HG03066 (cell line): ENCODE data around the gene NECAB3.
"Not testable (repeated sequence)": the region's sequence is repeated elsewhere in the genome, so short reads cannot be mapped to it uniquely, and the experiment has no call there.

ENCODE experiments used
- ATAC-seq: cut with Tn5 transposase; IDR thresholded peaks from one replicate; pipeline ENCODE4 v1.9.1; 2021; ENCODE audit warnings: low read depth; ENCODE audit not compliant: unreplicated experiment

Gene NECAB3

DNA sequence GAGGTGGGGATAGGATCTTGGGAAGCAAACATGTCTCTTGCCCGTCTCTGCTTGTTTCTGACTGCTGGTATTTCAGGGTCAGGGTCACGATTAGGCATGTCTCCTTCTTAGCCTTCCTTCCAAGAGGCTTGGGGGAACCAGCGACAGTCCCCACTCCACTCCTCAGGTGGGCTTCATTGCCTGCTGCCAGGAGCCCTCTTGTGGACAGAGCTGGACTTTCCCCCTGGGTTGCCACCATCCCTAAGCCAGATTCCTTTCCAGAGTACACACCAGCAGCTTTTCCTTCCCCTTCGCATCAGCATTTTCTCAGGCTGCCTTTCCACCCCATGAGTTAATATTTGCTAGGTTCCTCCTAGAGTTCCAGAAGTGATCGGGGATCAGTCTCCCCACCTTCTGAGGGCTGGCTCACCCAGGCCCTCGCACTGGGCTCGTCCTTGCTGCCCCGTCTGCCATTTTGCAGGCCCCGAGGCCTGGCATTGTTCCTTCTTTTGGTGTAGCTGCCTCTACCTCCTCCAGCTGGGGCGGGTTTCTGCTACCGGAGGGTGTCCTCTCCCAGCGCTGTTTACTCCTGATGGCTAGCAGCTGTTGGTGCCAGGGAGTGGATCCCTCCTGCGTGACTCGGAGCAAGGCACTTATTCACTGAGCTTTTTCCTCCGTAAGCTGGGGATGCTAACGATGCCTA, 20.9 kb downstream of the NECAB3 start:
- no peak for ATAC-seq

DNA sequence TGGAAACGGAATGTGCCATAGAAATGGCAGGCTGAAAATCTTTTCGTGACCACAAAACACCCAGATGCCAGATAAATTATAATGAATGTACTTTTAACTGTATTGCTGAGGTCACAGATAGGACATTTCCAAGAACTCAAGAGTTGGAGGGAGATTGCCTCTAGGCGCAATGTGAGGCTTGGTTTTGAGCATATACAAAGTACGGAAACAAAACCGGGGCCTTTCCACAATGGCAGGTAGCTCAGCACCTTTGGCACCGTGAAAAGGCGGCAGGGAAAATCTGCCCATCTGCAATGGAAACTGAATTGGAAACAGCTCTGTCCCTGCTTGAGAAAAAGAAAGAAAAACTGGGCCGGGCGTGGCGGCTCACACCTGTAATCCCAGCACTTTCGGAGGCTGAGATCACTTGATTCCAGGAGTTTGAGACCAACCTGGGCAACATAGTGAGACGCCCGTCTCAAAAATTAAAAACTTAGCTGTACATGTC, 22.6 kb downstream of the NECAB3 start:
- no peak for ATAC-seq

DNA sequence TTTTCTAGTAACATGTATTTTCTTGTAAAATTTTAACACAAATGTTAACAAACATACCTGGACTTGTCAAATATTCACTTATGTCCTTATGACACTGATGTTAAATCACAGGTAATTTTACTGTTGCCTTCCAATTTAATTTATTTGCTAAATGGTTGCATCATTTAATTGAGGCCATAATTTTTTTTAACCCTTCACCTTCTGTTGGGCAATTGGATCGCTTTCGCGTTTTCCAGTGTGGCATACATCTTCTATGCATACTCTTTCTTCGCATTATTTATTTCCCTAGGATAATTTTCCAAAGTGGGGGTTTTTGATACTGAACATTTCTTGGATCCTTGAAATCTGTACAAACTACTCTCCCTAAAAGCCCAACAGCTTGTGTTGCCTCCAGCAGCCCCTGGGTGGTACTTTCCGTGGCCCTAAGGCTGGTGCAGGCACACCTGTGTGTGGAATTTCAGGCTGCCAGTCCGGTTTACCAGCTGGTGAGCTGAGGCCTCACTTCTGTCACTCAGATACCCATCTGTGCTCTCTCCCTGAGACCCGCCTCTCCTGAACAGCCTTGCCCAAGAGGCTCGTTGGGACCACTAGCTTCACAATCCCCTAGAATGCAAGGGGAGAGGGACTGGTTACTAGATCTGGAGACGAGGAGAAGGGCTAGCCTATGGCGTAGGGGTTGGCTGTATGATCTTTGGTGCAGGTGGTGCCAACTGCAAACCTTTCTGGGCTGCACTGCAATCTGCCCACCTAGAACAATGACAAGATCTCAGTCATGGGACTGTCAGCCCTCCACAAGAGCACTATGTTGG, 23.3 kb downstream of the NECAB3 start:
- ATAC-seq: no peak

DNA sequence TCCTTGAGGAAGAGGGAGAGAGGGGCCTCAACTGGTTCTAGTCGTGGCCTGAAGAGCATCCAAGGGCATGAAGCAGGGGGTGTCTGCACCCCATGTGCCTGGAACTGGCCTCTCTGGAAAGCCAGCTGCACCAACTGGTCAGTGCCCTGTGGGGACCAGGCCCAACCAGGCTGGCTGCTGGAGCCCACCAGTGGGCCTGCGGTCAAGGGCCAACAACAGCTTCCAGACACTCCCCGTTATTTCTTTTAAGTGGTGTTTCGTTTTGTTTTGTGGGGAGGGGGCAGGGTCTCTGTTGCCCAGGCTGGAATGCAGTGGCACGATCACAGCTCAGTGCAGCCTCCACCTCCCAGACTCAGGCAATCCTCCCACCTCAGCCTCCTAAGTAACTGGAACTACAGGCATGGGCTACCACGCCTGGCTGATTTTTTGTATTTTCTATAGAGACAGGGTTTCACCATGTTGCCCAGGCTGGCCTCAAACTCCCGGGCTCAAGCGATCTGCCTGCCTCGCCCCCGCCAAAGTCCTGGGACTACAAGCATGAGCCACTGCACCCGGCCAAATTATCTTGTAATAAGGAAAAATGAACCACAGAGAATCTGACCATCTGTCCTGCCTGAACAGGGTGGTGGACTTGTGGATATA, 24.0 kb downstream of the NECAB3 start:
- no peak for ATAC-seq

DNA sequence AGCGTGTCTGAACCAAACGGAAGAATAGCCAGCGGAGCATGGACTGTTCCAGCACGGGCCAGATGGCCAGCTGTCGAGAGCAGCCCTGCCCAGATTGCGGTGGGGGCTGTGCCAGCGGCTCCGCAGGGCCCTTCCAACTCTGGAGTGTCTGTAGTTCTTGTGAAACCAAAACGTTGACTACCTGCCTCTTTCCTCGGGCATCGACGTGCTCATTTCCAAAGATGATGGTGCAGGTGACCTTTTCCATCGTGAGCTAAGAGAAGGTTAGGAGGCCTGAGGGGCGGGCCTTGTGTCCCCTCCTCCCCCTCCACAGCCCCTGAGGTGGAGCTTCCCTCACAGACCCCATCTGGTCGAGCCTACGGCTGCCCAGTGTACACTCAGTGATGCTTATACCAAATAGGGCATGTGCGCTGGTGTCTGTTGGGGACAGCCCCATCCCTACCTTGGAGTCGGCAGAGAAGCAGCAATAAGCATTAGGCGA, 25.0 kb downstream of the NECAB3 start:
- no peak for ATAC-seq

DNA sequence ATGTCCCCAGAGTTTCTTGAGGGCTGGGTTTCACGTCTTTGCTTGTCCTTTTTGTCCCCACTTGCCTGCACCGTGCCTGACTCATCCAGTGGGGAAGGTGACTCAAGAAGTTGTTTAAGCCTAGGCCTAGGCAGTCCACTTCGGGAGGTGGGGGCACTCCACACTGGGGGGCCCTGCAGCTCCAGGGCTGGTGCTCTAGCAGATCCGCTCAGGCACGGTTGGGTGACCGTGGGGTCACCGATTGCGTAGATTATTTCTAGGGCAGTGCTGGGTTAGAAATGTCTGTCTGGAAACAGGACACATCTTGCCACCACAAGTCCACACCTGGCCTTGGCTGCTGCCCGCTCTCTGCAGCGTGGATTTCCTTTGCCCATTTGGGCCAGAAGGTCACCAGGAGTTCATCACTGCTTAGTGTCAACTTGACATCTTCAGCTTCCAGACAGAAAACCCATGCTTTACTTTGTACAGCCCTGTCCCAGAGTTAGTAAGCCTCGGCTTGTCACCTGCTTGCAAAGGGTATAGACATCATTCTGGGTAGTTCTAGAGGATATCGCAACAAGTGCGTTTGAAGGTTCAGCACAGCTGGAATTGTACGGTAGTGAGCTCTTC, 25.7 kb downstream of the NECAB3 start:
- no peak for ATAC-seq

DNA sequence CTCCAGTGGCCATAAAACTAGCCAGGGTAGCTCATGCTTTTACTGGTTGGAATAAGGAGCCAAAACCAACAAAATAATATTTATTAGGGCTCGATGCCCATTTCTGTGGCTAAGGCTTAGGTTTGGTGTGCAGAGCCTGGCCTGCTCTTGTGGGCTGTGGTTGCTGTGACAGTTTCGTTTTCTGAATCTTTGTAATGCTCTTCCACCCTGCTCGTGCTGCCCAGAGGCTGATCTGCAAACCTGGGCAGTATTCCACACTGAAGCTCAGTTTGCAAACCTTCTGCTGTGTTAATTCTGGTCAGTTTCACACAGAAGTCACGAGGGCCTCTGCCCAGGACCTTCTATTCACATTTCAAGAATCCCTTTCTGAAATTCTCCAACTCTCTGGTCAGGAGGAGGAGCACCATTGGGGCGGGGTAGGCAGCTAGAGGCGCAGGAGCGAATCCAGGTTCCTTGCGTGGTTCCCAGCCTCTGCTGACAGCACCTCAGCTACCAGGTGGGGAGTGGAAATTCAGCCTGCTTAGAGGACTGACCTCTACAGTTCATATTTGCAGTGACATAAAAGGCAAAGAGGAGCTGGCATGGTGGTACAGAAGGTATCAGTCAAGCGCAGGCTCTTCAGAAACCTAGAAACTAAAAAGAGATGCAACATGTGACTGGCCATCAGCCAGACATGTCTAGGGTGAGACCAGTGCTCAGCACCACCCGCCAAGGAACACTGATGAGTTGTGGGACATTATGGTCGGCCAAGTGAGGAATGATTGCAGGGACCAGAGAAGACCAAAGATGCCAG, 26.4 kb downstream of the NECAB3 start:
- no peak for ATAC-seq

DNA sequence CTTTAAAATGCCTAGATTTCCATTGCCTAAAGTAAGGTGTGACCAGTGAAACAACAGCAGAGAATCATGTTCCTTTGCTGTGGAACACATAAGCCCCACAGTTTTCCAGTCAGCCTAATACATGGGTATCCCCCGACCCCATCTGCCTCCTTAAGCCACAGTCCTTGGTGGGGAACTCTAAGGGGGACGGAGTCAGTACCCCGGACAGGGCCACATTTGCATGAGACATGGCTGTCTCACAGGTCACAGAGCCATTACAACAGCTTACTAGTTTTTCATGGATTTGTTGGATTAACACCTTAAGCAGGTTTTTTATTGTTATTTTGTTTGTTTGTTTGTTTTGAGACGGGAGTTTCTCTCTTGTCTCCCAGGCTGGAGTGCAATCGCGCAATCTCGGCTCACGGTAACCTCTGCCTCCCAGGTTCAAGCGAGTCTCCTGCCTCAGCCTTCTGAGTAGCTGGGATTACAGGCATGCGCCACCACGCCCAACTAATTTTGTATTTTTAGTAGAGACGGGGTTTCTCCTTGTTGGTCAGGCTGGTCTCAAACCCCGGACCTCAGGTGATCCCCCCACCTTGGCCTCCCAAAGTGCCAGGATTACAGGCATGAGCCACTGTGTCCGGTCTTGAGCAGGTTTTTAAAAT, 27.1 kb downstream of the NECAB3 start:
- ATAC-seq: not testable (repeated sequence)

DNA sequence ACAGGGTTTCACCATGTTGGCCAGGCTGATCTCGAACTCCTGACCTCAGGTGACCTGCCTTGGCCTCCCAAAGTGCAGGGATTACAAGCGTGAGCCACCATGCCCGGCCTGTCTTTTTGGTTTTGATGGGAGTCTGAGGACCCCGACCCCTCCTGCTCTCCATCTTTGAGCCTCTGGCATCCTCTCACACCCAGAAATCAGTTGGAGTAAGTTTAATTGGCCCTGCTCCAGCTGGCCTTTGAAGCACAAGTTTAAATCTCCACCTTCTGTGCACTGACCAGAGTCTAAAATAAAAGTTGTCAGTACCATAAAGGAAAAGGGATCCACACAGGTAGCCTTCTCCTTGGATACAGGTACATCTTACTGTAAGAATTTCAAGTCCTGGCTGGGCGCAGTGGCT, 28.0 kb downstream of the NECAB3 start:
- no peak for ATAC-seq

DNA sequence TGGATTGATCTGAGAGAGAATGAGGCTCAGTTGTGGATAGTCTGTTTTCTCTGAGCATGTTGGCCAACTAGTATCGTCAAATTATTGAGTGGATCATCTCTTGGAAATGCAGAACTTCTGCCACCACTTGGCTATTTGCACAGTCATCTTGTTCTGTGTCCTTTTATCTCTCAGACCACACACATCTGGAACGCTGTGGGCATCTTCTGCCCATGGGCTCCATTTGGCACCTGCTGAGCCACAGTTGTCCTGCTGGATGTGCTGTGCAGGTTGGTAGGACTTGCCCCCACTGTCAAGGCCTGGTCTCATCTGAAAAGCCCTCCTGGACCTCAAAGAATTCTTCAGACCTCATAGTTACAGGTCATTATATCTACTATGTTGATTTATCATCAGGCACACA, 28.8 kb downstream of the NECAB3 start:
- ATAC-seq: no peak

DNA sequence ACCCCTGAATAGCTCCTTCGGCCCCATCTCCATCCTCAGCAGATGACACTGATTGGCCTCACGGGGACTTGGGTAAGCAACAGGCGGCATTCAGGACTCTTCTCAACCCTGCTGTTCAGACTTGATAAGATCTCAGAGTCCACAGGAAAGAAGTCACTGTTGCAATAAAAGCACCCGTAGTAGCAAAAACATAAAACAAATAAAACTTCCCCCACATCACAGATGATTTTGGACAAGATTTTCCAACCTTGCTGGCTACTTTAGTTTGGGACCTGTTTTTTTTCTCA, 29.2 kb downstream of the NECAB3 start:
- ATAC-seq: no peak

DNA sequence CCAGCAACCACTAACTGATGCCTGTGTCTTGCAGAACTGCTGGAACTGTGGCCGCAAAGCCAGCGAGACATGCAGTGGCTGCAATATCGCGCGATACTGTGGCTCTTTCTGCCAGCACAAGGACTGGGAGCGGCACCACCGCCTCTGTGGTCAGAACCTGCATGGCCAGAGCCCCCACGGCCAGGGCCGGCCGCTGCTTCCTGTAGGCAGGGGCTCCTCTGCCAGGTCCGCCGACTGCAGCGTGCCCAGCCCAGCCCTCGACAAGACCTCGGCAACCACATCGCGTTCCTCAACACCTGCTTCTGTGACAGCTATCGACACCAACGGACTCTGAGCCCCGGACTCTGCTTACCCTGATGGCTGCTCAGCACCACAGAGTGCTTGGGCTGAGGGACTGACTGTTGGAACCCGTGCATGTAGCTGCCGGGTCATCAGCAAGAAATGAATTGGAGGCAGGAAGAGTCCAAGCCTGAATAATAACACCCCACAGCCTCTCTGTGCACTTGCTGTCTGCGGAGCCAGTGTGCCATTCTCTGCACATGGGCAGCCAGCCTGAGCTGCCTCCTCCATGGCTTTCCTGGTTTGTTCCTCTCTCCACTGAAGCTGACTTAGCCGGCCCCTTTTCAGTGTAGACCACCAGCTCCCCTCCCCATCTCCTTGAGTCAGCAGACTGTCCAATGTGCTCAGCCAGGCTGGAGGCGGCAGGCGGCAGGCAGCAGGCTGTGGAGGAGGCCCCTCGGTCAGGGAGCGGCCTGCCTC, 29.7 kb downstream of the NECAB3 start:
- no peak for ATAC-seq

DNA sequence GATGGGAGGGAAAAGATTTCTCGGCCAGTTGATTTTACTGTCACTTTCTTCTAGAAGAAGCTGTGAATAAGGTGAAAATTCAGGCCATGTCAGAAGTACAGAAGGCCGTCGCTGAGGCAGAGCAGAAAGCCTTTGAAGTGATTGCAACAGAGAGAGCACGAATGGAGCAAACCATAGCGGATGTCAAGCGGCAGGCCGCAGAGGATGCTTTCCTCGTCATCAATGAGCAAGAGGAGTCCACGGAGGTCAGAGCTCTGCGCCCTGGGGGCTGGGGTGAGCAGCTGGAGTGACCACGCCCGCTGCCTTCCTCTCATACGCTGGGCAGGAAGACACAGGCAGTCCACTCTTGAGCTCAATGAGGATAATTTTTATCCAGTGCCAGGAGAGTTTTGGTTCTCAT, 33.9 kb downstream of the NECAB3 start:
- no peak for ATAC-seq

DNA sequence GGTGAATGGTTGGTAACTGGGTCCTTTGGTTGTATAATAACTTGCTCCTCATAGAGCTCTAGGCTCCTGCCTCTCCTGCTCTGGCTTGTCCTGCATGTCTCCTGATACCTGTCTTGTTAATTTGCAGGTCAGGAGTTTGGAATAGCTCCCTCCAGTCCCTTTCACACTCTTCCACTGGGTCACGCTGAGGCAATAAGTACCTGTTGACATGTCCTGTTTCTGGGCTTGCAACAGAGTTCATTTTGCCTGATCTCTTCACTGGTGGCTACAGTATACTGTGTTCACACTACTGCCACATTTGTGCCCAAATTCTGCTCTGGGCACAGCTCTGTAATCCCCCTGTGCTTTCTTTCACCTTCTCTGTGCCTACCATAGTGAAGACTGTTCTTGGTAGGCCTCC, 37.5 kb downstream of the NECAB3 start:
- no peak for ATAC-seq

DNA sequence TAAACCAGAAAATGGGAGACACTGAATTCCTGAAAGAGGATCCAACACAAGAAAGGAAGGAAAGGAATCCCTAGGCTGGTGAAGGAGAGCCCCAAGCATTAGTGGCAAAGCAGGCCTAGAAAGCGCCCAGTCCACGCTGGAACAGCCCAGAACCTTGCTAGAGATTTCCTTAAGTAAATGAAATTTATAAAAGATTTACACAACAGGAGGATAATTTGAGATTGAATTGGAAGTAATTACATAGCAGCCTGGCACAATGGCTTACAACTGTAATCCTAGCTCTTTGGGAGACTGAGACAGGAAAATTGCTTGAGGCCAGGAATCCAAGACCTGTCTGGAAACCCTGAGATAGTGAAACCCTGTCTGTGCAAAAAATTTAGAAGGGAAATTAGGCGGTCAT, 38.9 kb downstream of the NECAB3 start:
- no peak for ATAC-seq

DNA sequence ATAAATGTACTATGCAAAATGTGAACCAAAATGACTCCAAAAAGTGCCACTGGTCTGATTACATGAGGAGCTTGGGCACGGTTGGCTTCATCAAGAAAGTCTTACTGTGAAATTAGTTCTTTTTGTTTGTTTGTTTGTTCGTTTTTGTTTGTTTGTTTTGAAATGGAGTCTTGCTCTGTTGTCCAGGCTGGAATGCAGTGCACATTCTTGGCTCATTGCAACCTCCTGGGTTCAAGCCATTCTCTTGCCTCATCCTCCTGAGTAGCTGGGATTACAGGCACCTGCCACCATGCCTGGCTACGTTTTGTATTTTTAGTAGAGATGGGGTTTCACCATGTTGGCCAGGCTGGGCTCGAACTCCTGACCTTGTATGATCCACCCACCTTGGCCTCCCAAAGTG, 42.3 kb downstream of the NECAB3 start:
- not testable (repeated sequence) for ATAC-seq

DNA sequence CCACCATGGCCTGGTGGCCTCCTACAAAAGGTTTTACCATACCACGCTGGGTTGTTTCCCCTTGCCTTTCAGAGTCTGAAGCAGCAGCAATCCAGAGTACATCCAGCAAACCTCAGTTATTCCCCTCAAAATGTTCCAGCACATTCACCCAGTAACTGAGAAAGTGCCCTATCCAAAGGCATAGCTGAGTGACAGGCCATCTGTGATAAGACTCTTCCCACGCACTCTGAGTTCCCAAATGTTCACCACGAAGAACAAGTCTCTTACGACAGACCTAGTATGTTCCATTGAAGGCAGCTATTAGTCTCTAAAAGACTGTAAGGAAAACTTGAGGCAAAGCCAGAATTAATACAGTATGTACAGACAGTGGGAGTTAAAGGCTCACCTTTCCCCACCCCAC, 43.7 kb downstream of the NECAB3 start:
- no peak for ATAC-seq

DNA sequence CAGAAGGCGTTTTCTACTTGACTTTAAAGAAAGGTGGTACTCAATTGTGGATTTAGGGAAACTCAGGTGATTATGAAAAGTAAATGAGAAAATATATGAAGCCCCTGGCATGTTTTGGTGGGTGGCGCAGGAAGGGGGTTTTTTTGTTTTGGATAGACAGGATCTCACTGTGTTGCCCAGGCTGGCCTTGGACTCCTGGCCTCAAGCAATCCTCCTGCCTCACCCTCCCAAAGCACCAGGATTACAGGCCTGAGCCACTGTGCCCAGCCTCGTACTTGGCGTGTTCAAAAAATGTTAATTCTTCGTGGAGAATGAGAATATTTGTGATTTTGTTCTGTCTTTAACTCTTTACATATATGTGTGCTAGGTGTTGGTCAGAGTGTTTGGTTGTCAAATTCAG, 44.2 kb downstream of the NECAB3 start:
- ATAC-seq: no peak

DNA sequence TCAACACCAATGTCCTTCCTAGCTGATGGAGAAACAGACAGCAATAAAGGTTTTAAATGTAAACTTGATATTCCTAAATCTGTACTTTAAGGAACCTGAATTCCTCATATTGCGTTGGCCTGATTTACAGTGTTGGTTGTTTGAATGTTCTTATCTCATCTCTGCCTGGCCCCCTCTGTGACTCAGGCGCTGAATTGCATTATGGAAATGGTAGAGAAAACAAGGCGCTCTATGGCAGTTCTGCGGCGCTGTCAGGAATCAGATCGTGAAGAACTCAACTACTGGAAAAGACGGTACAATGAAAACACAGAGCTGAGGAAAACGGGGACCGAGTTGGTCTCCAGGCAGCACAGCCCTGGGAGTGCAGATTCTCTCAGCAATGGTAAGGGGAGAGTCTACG, 44.7 kb downstream of the NECAB3 start:
- no peak for ATAC-seq
